ENCODE measurements around the gene CPNE5. TPM values are rescaled to one million over a fixed set of nuclear protein-coding genes. Genes with fewer than 3 reads are reported as not detected.

The CPNE5 gene
- total RNA-seq, 1 donor from 2014 or later, result 0.13 TPM

- no peaks in the 10 kb centered on the region for H3K36me3 ChIP-seq (ENCODE audit: control insufficient read depth, insufficient read depth, low read length)
- no peak for DNase-seq (ENCODE audit: low read depth)
- H3K4me3 ChIP-seq (ENCODE audit: low read depth, low read length), result no peak overlapping the region
- H3K27me3 ChIP-seq (ENCODE audit: control insufficient read depth, insufficient read depth, low read length), result peaks cover 19% of the 10 kb centered on the region
- no peak for TF ChIP-seq CTCF (IDR thresholded peaks at IDR 0.05; ENCODE audit: insufficient read depth, low read length, poor library complexity, severe bottlenecking)
These were observed 51.1 kb downstream of the CPNE5 start for GRCh38 chr6:36788186-36788585.

- no peak overlapping the region for H3K4me3 ChIP-seq (ENCODE audit: low read depth, low read length)
- no peak for DNase-seq (ENCODE audit: low read depth)
- TF ChIP-seq CTCF (IDR thresholded peaks at IDR 0.05; ENCODE audit: insufficient read depth, low read length, poor library complexity, severe bottlenecking), result no peak
- peaks cover 13% of the 10 kb centered on the region for H3K27me3 ChIP-seq (ENCODE audit: control insufficient read depth, insufficient read depth, low read length)
- H3K36me3 ChIP-seq (ENCODE audit: control insufficient read depth, insufficient read depth, low read length), result no peaks in the 10 kb centered on the region
These were observed 52.0 kb downstream of the CPNE5 start for GRCh38 chr6:36787210-36787609.

- no peak for DNase-seq (ENCODE audit: low read depth)
- TF ChIP-seq CTCF (IDR thresholded peaks at IDR 0.05; ENCODE audit: insufficient read depth, low read length, poor library complexity, severe bottlenecking), result no peak
- peaks cover 6% of the 10 kb centered on the region for H3K27me3 ChIP-seq (ENCODE audit: control insufficient read depth, insufficient read depth, low read length)
- H3K4me3 ChIP-seq (ENCODE audit: low read depth, low read length), result no peak overlapping the region
- no peaks in the 10 kb centered on the region for H3K36me3 ChIP-seq (ENCODE audit: control insufficient read depth, insufficient read depth, low read length)
These were observed 53.1 kb downstream of the CPNE5 start for GRCh38 chr6:36786055-36786675.

GRCh38 chr6:36784376-36784636, 54.9 kb downstream of the CPNE5 start:
- no peak overlapping the region for H3K4me3 ChIP-seq (ENCODE audit: low read depth, low read length)
- TF ChIP-seq CTCF (IDR thresholded peaks at IDR 0.05; ENCODE audit: insufficient read depth, low read length, poor library complexity, severe bottlenecking), result no peak
- peaks cover 4% of the 10 kb centered on the region for H3K27me3 ChIP-seq (ENCODE audit: control insufficient read depth, insufficient read depth, low read length)
- H3K36me3 ChIP-seq (ENCODE audit: control insufficient read depth, insufficient read depth, low read length), result no peaks in the 10 kb centered on the region
- no peak for DNase-seq (ENCODE audit: low read depth)

GRCh38 chr6:36783603-36784375, 55.5 kb downstream of the CPNE5 start:
- no peak overlapping the region for H3K4me3 ChIP-seq (ENCODE audit: low read depth, low read length)
- H3K36me3 ChIP-seq (ENCODE audit: control insufficient read depth, insufficient read depth, low read length), result no peaks in the 10 kb centered on the region
- no peak for TF ChIP-seq CTCF (IDR thresholded peaks at IDR 0.05; ENCODE audit: insufficient read depth, low read length, poor library complexity, severe bottlenecking)
- DNase-seq (ENCODE audit: low read depth), result no peak
- H3K27me3 ChIP-seq (ENCODE audit: control insufficient read depth, insufficient read depth, low read length), result peaks cover 4% of the 10 kb centered on the region

GRCh38 chr6:36781669-36782068, 57.6 kb downstream of the CPNE5 start:
- Histone ChIP-seq H3K36me3 (ENCODE audit: control insufficient read depth, insufficient read depth, low read length) (no peaks in the 10 kb centered on the region), H3K27me3 (ENCODE audit: control insufficient read depth, insufficient read depth, low read length) (peaks cover 4% of the 10 kb centered on the region), H3K4me3 (ENCODE audit: low read depth, low read length) (no peak overlapping the region)
- no peak for TF ChIP-seq CTCF (IDR thresholded peaks at IDR 0.05; ENCODE audit: insufficient read depth, low read length, poor library complexity, severe bottlenecking)
- DNase-seq (ENCODE audit: low read depth), result no peak

Data from kidney epithelial cell (primary cell).